NCI-H187 (cell line): ENCODE data around the gene WNT5A.
"Not testable (repeated sequence)": the region's sequence is repeated elsewhere in the genome, so short reads cannot be mapped to it uniquely, and the experiment has no call there.

Experiments used
- DNase-seq, 2 experiments: peaks; one replicate each; lab custom pipeline; 2025; lab: John Stamatoyannopoulos, UW

The WNT5A gene

DNA sequence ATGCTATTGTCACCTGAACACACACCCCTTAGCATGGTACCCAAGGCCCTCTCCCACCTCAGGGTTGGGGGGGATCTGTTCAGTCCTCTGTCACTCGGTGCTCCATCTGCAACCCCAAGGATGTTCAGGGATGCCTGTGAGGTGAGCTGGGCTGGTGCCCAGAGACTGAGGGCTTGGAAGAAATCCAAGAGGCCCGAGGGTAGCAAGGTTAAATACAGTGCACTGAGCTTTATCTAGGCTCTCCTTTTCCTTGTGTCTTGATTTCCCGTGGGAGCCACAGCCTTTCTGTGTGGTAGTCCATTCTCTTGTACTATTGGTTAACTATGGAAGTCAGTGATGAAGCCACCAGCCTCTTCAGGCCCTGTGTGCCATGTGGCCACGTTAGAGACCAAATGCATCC, 18.7 kb upstream of the WNT5A start:
- DNase-seq = no peak

DNA sequence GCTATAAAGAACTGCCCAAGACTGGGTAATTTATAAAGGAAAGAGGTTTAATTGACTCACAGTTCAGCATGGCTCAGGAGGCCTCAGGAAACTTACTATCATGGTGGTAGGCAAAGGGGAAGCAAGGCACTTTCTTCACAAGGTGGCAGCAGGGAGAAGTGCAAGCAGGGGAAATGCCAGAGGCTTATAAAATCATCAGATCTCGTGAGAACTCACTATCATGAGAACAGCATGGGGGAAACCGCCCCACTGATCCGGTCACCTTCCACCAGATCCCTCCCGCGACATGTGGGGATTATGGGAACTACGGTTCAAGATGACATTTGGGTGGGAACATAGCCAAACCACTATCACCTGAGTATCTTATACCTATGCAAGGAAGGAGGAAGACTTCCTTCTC, 18.0 kb upstream of the WNT5A start:
- not testable (repeated sequence) for DNase-seq

DNA sequence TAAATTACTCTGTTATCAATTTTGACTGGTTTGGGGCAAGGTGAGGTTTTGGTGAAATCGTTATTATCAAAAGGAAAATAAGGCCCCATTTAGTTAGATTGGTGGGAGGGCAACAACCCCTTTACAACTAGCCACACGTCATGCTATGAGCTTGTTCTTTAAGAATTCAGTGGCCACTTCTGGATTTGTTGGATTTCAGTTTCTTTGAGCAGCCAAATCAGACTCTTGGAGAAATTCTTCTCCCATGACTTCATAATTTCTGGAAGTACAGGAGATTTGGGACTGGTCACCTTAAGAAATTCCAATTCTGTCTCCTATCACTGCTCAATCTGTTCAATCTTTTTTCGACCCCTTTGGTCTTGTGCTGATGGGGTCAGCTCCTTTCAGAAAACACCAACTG, 14.8 kb upstream of the WNT5A start:
- no peak for DNase-seq

GRCh38 chr3:55500555-55501330, 13.6 kb upstream of the WNT5A start:
- no peak for DNase-seq

GRCh38 chr3:55498520-55498919, 11.4 kb upstream of the WNT5A start:
- no peak for DNase-seq

- no peak for DNase-seq
Measured at GRCh38 chr3:55497250-55497649, 10.1 kb upstream of the WNT5A start.

GRCh38 chr3:55494976-55495375, 7.9 kb upstream of the WNT5A start:
- no peak for DNase-seq

DNA sequence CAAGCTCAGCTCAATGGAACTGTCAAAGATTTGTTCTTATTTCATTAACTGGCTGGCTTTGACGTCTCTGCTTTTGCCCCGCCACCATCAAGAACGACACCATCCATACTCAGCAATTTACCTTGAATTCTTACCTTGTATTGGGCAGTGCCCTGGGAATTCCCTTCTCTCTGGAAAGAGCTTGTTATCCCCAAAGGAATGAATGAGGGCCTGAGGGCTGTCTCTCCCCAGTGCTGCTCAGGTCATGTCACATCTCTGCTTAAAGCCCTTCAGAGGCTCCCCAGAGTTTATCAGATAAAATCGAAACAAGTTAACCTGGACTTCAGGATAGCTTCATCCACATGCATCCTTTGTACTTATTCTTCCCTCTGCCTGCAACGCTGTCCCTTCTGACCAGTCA, 5.9 kb upstream of the WNT5A start:
- no peak for DNase-seq

- DNase-seq = no peak
Measured at GRCh38 chr3:55491296-55491816, 4.2 kb upstream of the WNT5A start.

DNA sequence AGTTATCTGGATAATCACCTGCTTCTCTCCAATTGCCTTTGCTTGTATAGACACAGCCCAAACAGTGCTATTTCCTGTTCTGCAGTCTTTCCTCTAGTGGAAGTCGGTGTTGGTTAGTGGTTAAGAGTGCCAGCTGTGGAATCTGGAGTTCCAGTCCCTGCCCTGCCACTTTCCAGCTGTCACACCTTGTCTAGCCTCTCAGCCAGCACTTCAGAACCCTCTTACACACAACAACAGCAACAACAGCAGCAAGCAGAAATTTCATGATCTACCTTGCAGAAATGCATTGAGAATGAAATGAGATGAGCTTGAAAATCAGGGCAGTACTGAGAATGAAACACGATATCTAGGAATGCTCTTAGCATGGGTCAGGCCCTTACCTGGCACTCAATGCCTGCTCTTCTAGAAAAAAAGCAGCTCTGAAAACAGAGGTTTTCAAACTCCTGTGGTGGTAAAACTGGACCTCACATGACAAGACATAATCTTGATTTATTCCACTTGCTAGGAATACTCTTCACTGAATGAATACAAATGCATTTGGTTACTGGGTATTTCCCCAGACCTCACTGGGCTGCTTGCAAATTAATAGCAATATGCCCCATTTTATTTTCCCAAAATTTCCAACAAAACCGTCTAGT, 3.3 kb upstream of the WNT5A start:
- DNase-seq = peak in 1 of 2 experiments; percentile 49

- no peak for DNase-seq
Measured at GRCh38 chr3:55489798-55490132, 2.7 kb upstream of the WNT5A start.

- no peak for DNase-seq
Measured at GRCh38 chr3:55488398-55489055, 1.4 kb upstream of the WNT5A start.

DNA sequence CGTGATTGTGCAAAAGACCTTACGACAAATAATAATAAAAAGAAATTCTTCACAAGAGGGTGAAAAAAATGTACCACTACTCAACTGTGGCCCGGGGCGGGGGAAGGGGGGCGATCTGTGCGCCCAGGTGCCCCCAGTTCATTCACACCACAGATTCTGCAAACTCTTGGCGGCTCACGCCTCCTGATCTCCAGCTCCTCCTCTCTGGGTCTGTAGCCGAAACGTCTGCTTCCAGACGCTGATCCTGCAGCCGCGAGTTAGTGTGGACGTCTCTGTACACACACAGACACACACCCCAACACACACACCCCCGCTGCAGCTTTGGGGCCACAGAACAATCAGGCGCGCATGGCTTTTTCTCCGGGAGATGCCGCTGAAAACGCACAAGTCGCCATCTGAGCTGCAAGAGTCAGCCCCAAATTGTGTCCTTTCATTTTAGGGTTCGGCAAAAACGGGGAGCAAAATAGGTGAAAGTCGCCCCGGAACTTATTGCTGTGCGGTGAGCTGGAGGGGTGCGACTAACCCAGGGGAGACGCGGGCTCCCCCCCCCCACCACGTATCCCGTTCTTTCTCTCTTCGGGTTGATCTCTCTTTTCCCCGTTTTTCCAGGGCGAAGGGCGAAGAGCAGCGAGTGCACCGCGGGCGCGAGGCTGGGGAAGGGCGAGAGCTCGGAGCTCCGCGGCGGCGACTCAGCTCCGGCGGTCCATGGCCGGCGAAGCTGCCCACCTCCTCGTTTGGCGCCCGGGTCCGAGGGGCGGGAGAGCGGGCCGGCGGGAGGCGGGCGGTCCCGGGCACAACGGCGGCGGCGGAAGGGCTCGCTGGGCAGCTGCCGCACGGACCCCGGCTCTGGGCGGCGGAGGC, 505 bp upstream of the WNT5A start:
- DNase-seq = no peak

DNA sequence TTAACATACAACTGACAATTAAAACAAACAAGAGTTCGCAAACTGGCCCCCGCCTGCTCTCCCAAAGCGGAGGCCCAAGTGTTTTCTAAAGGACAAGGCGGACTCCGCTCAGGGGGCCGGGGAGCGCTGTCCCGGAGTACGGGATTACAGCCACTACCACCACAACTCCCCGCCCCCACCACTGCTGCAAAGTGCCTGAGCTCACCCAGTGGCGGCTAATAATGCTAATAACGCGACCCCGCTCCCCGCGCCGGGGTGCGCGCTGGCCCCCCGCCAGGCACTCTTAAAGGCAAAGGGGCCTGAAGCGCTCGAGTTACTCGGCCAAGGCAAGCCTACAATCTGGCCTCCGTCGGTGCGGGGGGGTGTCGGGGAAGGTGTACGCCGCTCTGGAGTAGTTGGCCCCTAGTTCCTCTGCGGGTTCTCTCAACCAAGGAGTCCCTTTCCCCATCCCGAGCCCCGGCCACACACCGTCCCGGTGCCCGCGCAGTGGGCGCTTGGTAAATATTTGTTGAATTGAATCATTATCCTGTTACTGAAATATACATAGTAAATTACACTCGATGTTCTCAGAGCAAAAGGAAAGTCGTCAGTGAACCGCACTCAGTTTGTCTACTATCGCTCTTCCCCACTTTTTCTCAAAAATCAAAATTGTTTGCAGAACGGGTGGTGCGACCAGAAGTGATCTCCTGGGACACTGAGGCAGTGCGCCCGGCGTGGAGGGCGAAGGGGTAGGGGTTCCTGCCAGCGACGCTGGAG, 827 bp downstream of the WNT5A start:
- DNase-seq = no peak

GRCh38 chr3:55484801-55485791, 2.0 kb downstream of the WNT5A start:
- DNase-seq = peak in 1 of 2 experiments; percentile 23

DNA sequence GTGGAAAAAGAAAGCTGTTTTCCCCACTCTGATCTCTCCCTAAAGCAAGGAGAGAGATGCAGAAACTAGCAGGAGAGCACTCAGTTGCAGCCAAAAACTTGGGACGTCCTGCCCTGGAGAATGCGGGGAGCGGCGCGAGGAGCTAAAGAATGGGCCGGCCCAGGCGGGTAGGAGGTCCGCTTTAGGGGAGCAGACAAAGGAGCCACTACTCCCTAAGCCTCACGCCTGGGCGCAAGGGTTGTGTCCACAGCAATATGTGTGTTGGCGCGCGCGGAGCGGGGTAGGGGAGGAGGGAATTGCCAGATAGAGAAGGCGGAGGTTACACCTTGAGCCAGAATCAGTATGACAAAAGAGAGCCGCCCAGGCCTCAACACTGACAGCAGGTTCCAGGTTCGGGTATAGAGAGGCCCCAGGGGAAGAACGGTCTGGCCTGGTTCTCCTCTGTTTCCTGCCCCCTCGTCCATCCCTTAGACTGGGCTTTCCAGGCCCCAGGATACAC, 2.9 kb downstream of the WNT5A start:
- no peak for DNase-seq

GRCh38 chr3:55483196-55484095, 3.7 kb downstream of the WNT5A start:
- DNase-seq = no peak

DNA sequence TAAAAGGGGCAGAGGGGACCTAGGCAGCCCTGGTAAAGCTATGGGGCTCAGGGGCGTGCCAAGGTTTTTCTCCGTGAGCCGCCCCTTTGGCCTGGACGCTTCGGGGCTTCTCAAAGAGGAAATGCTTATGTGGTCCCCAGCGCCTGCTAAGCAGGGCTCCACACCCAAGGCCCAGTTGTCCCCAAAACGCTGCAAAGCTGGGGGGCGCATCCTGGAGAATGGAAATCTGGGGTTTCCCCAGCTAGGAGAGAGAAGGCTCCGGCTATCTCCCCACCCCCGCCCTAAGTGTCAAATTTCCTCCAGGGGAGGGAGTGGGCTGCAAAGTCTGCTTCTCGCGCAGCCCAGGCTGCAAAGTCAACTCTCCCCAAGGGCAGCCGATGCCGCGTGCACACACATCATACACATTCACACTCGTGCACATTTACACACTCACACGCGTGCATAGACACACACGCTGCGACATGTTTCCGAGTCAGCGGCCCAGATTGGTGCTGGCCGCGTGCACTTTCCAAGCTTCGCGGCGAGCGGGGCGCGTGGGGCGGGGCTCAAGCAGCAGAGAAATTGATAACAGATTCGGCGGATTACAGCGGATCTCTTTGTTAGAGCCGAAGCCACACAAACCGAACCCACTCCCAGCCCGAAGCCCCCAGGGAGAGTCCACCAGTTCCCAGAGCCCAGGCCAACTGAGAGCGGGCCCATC, 4.5 kb downstream of the WNT5A start:
- no peak for DNase-seq
